HepG2 (cell line): ENCODE results near the gene PLEKHD1. TPM values are rescaled to one million over a fixed set of nuclear protein-coding genes. Genes with fewer than 3 reads are reported as not detected.

ENCODE experiments used
- CHCHD3 ChIP-seq: sonication (generic); formaldehyde crosslinking; IDR thresholded peaks from 2 replicates; pipeline ENCODE4 v1.8.0; 2022; ENCODE audit warnings: mild to moderate bottlenecking, missing genetic modification reagents, moderate library complexity
- FOXC1 ChIP-seq: sonication (generic); formaldehyde crosslinking; IDR thresholded peaks from 2 replicates; pipeline ENCODE4 v1.8.0; 2022; ENCODE audit warnings: mild to moderate bottlenecking, missing genetic modification reagents, borderline replicate concordance
- IKZF4 ChIP-seq: sonication (generic); formaldehyde crosslinking; IDR thresholded peaks from 2 replicates; pipeline ENCODE4 v1.5.1; 2020; ENCODE audit warnings: borderline replicate concordance, mild to moderate bottlenecking, low read depth, missing genetic modification reagents; ENCODE audit errors: not compliant biosample characterization
- JUN ChIP-seq: sonication (generic); formaldehyde crosslinking; IDR thresholded peaks from 2 replicates; pipeline ENCODE4 v1.4.0; 2020; ENCODE audit warnings: mild to moderate bottlenecking, missing genetic modification reagents
- KLF11 ChIP-seq: IDR thresholded peaks from 2 replicates; pipeline ENCODE4 v1.6.1; 2016; ENCODE audit warnings: missing compliant biosample characterization
- KMT2B ChIP-seq: IDR thresholded peaks from 2 replicates; pipeline ENCODE4 v1.6.1; 2016; ENCODE audit warnings: missing genetic modification reagents, missing compliant biosample characterization
- MED1 ChIP-seq: sonication (generic); formaldehyde crosslinking; IDR thresholded peaks from 2 replicates; pipeline ENCODE4 v1.4.0; 2020; ENCODE audit warnings: missing genetic modification reagents
- MEF2D ChIP-seq: sonication (generic); formaldehyde crosslinking; IDR thresholded peaks from 2 replicates; pipeline ENCODE4 v1.5.1; 2020; ENCODE audit warnings: mild to moderate bottlenecking, missing genetic modification reagents
- MIER3 ChIP-seq: IDR thresholded peaks from 2 replicates; pipeline ENCODE4 v1.6.1; 2016; ENCODE audit warnings: missing compliant biosample characterization, borderline replicate concordance
- PRDM10 ChIP-seq: sonication (generic); formaldehyde crosslinking; IDR thresholded peaks from 2 replicates; pipeline ENCODE4 v1.4.0; 2020; ENCODE audit warnings: low read depth, missing genetic modification reagents
- TBX3 ChIP-seq: fragments of 450-650 bp; IDR thresholded peaks from 2 replicates; pipeline ENCODE4 v1.6.1; 2017; ENCODE audit warnings: antibody characterized with exemption, mild to moderate bottlenecking, inconsistent platforms, borderline replicate concordance
- TCF7L2 ChIP-seq: IDR thresholded peaks from 2 replicates; pipeline ENCODE4 v1.6.1; 2011; ENCODE audit warnings: mild to moderate bottlenecking, low read depth, low read length, moderate library complexity
- YY1 ChIP-seq: IDR thresholded peaks from 2 replicates; pipeline ENCODE4 v1.6.1; 2011; ENCODE audit warnings: low read length, low read depth, moderate library complexity, mild to moderate bottlenecking; ENCODE audit not compliant: insufficient read depth, insufficient replicate concordance
- ZNF143 ChIP-seq: sonication (generic); formaldehyde crosslinking; IDR thresholded peaks from 2 replicates; pipeline ENCODE4 v1.4.0; 2020; ENCODE audit warnings: missing genetic modification reagents
- ZNF263 ChIP-seq: sonication (generic); formaldehyde crosslinking; IDR thresholded peaks from 2 replicates; pipeline ENCODE4 v1.4.0; 2020; ENCODE audit warnings: missing genetic modification reagents
- ZNF550 ChIP-seq: sonication (generic); formaldehyde crosslinking; IDR thresholded peaks from 2 replicates; pipeline ENCODE4 v1.4.0; 2020; ENCODE audit warnings: mild to moderate bottlenecking, missing genetic modification reagents, borderline replicate concordance
- ZNF678 ChIP-seq: sonication (generic); formaldehyde crosslinking; IDR thresholded peaks from 2 replicates; pipeline ENCODE4 v1.4.0; 2020; ENCODE audit warnings: mild to moderate bottlenecking, missing genetic modification reagents
- ZSCAN25 ChIP-seq: sonication (generic); formaldehyde crosslinking; IDR thresholded peaks from 2 replicates; pipeline ENCODE4 v1.8.0; 2022; ENCODE audit warnings: mild to moderate bottlenecking, missing genetic modification reagents
- polyA plus RNA-seq, 8 experiments: library from polyadenylated mRNA; depleted of rRNA in 3 of 8; stranded (reverse) in 7 of 8; unstranded in 1 of 8; fragments of >200 nt; fragmentation: Illumina TruSeq in 4 of 8; extraction: Trizol in 4 of 8; gene quantifications; 2 replicates each; pipeline versions ENCODE4 v1.2.1 to v1.2.3, GENCODE V29; 2011 to 2016; ENCODE audit warnings: low read depth in 4 of 8, missing spikeins in 1 of 8, mixed read lengths in 1 of 8; ENCODE audit not compliant: insufficient read depth in 1 of 8
- total RNA-seq, 5 experiments: library from RNA; depleted of rRNA; stranded (reverse); fragments of >200 nt; fragmentation: Illumina TruSeq; extraction: Trizol; gene quantifications; 2 replicates each; pipeline ENCODE4 v1.2.3, GENCODE V29; 2016; ENCODE audit warnings: low read depth in 1 of 5
- TF ChIP-seq, protein P1 (sequence below): sonication (generic); formaldehyde crosslinking; IDR thresholded peaks from 2 replicates; pipeline ENCODE4 v1.5.0; 2020; ENCODE audit warnings: mild to moderate bottlenecking, missing genetic modification reagents
- TF ChIP-seq, protein P2 (sequence below): sonication (generic); formaldehyde crosslinking; IDR thresholded peaks from 2 replicates; pipeline ENCODE4 v1.4.0; 2020; ENCODE audit warnings: missing genetic modification reagents
- TF ChIP-seq, protein P3 (sequence below): sonication (generic); formaldehyde crosslinking; IDR thresholded peaks from 2 replicates; pipeline ENCODE4 v1.4.0; 2020; ENCODE audit warnings: missing genetic modification reagents

PLEKHD1 gene
- total and polyA plus RNA-seq, 2 of the 13 experiments (the other 11 are each of a cell fraction or from before 2014, with no cell fraction given), result 0.01 TPM; not detected in 1

DNA sequence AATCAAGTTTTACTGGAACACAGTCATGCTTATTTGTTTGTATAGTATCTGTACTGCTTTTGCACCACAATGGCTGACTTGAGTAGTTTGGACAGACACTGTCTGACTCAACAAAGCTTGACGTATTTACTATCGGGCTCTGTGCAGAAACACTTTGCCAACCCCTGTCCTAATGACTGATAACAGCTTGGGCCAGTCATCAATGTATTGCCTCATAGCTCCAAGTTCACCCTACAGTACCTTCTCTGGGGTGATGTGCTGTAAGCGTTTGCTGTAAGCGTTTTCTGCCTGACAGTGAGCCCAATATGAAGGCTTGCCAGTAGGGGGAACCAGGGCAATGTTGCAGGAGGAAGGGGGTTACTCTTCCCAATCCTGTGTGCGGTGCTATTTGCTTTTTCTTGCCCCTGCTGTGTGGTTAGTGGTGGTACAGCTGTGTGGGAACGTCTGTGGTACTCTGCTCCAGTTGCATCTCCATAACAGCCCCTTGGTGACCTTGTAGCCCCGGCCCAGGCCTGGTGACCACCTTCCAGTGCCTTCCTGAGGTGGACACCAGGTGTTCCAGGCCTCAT lies 95.6 kb downstream of the PLEKHD1 start (continued):
- TF ChIP-seq, protein P1, sequence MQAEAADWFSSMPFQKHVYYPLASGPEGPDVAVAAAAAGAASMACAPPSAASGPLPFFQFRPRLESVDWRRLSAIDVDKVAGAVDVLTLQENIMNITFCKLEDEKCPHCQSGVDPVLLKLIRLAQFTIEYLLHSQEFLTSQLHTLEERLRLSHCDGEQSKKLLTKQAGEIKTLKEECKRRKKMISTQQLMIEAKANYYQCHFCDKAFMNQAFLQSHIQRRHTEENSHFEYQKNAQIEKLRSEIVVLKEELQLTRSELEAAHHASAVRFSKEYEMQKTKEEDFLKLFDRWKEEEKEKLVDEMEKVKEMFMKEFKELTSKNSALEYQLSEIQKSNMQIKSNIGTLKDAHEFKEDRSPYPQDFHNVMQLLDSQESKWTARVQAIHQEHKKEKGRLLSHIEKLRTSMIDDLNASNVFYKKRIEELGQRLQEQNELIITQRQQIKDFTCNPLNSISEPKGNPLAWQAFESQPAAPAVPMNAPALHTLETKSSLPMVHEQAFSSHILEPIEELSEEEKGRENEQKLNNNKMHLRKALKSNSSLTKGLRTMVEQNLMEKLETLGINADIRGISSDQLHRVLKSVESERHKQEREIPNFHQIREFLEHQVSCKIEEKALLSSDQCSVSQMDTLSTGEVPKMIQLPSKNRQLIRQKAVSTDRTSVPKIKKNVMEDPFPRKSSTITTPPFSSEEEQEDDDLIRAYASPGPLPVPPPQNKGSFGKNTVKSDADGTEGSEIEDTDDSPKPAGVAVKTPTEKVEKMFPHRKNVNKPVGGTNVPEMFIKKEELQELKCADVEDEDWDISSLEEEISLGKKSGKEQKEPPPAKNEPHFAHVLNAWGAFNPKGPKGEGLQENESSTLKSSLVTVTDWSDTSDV (CRISPR knock-in tag), result no peak
- TF ChIP-seq TCF7L2 (no peak), KLF11 (CRISPR knock-in tag) (no peak), TBX3 (peak; percentile 58; the same call in 1 of the 2 replicates), FOXC1 (peak; percentile 71; the same call in 1 of the 2 replicates), IKZF4 (CRISPR knock-in tag) (no peak), ZSCAN25 (CRISPR knock-in tag) (0 out of 2 replicates have a peak, but pooled peaks have one; percentile 38), YY1 (no peak), ZNF550 (CRISPR knock-in tag) (no peak), ZNF678 (CRISPR knock-in tag) (no peak), MEF2D (CRISPR knock-in tag) (no peak), PRDM10 (0 out of 2 replicates have a peak, but pooled peaks have one; percentile 45), ZNF143 (CRISPR knock-in tag) (no peak), MED1 (CRISPR knock-in tag) (peak; percentile 41; the same call in 1 of the 2 replicates), ZNF263 (CRISPR knock-in tag) (no peak), MIER3 (CRISPR knock-in tag) (0 out of 2 replicates have a peak, but pooled peaks have one; percentile 68), JUN (peak; percentile 81; the same call in 1 of the 2 replicates), KMT2B (CRISPR knock-in tag) (0 out of 2 replicates have a peak, but pooled peaks have one; percentile 27), CHCHD3 (CRISPR knock-in tag) (no peak)
- TF ChIP-seq, protein P2, sequence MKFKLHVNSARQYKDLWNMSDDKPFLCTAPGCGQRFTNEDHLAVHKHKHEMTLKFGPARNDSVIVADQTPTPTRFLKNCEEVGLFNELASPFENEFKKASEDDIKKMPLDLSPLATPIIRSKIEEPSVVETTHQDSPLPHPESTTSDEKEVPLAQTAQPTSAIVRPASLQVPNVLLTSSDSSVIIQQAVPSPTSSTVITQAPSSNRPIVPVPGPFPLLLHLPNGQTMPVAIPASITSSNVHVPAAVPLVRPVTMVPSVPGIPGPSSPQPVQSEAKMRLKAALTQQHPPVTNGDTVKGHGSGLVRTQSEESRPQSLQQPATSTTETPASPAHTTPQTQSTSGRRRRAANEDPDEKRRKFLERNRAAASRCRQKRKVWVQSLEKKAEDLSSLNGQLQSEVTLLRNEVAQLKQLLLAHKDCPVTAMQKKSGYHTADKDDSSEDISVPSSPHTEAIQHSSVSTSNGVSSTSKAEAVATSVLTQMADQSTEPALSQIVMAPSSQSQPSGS (CRISPR knock-in tag), result peak; percentile 53; the same call in 1 of the 2 replicates
- TF ChIP-seq, protein P3, sequence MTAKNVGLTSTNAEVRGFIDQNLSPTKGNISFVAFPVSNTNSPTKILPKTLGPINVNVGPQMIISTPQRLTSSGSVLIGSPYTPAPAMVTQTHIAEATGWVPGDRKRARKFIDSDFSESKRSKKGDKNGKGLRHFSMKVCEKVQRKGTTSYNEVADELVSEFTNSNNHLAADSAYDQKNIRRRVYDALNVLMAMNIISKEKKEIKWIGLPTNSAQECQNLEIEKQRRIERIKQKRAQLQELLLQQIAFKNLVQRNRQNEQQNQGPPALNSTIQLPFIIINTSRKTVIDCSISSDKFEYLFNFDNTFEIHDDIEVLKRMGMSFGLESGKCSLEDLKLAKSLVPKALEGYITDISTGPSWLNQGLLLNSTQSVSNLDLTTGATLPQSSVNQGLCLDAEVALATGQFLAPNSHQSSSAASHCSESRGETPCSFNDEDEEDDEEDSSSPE, result 0 out of 2 replicates have a peak, but pooled peaks have one; percentile 18
